ENCODE results near the gene OR2H2.

- no peak for TF ChIP-seq CTCF (IDR thresholded peaks at IDR 0.05)
- TF ChIP-seq POLR2A (IDR thresholded peaks at IDR 0.05) = no peak
These were observed 42.2 kb downstream of the OR2H2 start for GRCh38 chr6:29626948-29627754.

All from uterus (tissue), 2 donors.